ENCODE results near the gene C10orf62.
"Not testable (repeated sequence)": the region's sequence is repeated elsewhere in the genome, so short reads cannot be mapped to it uniquely, and the experiment has no call there.

C10orf62 gene

GRCh38 chr10:97562329-97562728, 27.2 kb upstream of the C10orf62 start:
- not testable (repeated sequence) for DNase-seq (ENCODE audit: low read depth); H3K4me3 ChIP-seq (ENCODE audit: low read depth, low read length)

GRCh38 chr10:97563337-97563736, 26.2 kb upstream of the C10orf62 start:
- no peak for DNase-seq (ENCODE audit: low read depth)
- no peak for TF ChIP-seq CTCF (IDR thresholded peaks at IDR 0.05; ENCODE audit: low read depth, low read length, missing control alignments)

GRCh38 chr10:97564776-97565175, 24.7 kb upstream of the C10orf62 start:
- no peak for TF ChIP-seq CTCF (IDR thresholded peaks at IDR 0.05; ENCODE audit: low read depth, low read length, missing control alignments)
- DNase-seq (ENCODE audit: low read depth): no peak
- no peak overlapping the region for H3K4me3 ChIP-seq (ENCODE audit: low read depth, low read length)

More at GRCh38 chr10:97563337-97563736, 26.2 kb upstream of the C10orf62 start:
- H3K4me3 ChIP-seq (ENCODE audit: low read depth, low read length): no peak overlapping the region

GRCh38 chr10:97566336-97566996, 23.1 kb upstream of the C10orf62 start:
- no peak for TF ChIP-seq CTCF (IDR thresholded peaks at IDR 0.05; ENCODE audit: low read depth, low read length, missing control alignments)
- DNase-seq (ENCODE audit: low read depth): no peak
- H3K4me3 ChIP-seq (ENCODE audit: low read depth, low read length): no peak overlapping the region

- TF ChIP-seq CTCF (IDR thresholded peaks at IDR 0.05; ENCODE audit: low read depth, low read length, missing control alignments): no peak
- no peak for DNase-seq (ENCODE audit: low read depth)
- no peak overlapping the region for H3K4me3 ChIP-seq (ENCODE audit: low read depth, low read length)
These were observed 21.6 kb upstream of the C10orf62 start for GRCh38 chr10:97567891-97568290.

- TF ChIP-seq CTCF (IDR thresholded peaks at IDR 0.05; ENCODE audit: low read depth, low read length, missing control alignments): no peak
- no peak overlapping the region for H3K4me3 ChIP-seq (ENCODE audit: low read depth, low read length)
- DNase-seq (ENCODE audit: low read depth): no peak
These were observed 19.3 kb upstream of the C10orf62 start for GRCh38 chr10:97570146-97570788.

GRCh38 chr10:97570789-97571471, 18.6 kb upstream of the C10orf62 start:
- no peak for DNase-seq (ENCODE audit: low read depth)
- TF ChIP-seq CTCF (IDR thresholded peaks at IDR 0.05; ENCODE audit: low read depth, low read length, missing control alignments): no peak
- no peak overlapping the region for H3K4me3 ChIP-seq (ENCODE audit: low read depth, low read length)
